Right renal pelvis (tissue), 4 donors: Measurements from ENCODE around the gene CDS1. TPM values are rescaled to one million over a fixed set of nuclear protein-coding genes. Genes with fewer than 3 reads are reported as not detected.
"Not testable (repeated sequence)": the region's sequence is repeated elsewhere in the genome, so short reads cannot be mapped to it uniquely, and the experiment has no call there.

Experiments used
- DNase-seq, 4 donors: peaks; one replicate each; pipeline ENCODE4 v3.0.0-alpha.2; 2013; ENCODE audit warnings: low read depth in 4 of 4, low spot score in 3 of 4, missing footprints in 1 of 4
- polyA plus RNA-seq, 4 donors: library from polyadenylated mRNA; unstranded; fragments of 120-200 nt; gene quantifications; one replicate each; pipeline ENCODE4 v1.2.1, GENCODE V29; 2013; ENCODE audit not compliant: insufficient read length in 4 of 4

The CDS1 gene
- polyA plus RNA-seq = 10 to 100 TPM; 26.3 to 33.8 (median 30.6) TPM

DNA sequence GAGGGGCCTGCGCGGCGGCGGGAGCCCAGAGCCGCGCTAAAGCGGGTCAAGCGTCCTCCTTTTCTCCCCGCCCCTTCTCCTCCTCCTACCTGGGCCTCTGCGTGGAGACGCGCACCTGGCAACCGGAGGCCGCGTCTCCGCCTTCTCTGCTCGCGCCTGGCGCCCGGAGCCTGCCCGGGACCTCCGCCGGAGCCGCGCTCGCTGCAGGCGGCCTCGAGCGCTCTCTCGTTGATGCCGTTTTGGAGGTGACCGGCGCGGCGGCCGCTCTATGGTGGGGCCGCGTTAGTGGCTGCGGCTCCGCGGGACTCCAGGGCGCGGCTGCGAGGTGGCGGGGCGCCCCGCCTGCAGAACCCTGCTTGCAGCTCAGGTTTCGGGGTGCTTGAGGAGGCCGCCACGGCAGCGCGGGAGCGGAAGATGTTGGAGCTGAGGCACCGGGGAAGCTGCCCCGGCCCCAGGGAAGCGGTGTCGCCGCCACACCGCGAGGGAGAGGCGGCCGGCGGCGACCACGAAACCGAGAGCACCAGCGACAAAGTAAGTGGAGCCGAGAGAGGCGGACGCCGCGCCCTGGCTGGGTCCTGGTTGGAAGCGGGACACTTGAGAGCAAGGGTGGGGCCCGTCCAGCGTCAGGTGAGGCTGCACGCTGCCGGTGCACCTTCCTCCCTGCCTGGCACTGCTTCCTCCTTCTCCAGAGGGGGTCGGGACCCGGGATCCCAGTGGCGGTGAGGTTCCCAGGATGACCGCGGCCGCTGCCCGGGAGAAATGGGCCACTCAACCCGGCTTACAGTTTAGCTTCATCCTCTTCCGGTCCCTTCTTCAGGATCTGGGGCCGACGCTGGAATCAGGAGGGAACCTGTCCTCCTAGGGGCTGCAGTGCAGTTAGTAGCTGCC is at the start of gene CDS1:
Gene CDS1, plus strand, starts transcription at position 140 of the 888 bp plus-strand sequence. Its CDS starts 275 bp downstream, at position 415.
- peak in 2 of 4 donors; percentile 6 to 50 for DNase-seq

DNA sequence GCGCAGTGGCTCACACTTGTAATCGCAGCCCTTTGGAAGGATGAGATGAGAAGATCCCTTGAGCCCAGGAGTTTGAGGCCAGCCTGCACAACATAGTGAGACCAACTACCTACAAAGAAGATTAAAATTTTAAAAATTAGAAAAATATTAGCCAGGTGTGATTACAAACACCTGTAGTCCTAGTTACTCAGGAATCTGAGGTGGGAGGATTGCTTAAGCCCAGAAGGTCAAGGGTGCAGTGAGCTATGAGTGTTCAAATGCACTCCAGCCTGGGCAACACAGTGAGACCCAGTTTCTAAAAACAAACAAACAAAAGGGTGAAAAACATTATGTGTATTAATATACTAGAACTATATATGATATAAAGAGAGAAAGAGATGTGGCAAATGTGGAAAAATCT is 47.0 kb upstream of the CDS1 start:
- no peak for DNase-seq

DNA sequence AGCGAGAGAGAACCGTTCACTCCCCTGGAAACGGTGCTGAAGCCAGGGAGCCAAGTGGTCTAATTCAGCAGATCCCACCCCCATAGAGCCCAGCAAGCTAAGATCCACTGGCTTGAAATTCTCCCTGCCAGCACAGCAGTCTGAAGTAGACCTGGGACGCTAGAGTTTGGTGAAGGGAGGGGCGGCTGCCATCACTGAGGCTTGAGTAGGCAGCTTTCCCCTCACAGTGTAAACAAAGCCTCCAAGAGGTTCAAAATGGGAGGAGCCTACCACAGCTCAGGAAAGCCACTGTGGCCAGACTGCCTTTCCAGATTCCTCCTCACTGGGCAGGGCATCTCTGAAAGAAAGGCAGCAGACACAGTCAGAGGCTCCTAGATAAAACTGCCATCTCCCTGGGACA is 37.8 kb upstream of the CDS1 start:
- no peak for DNase-seq

- no peak for DNase-seq
Measured at GRCh38 chr4:84547211-84547610, 35.7 kb upstream of the CDS1 start.

DNA sequence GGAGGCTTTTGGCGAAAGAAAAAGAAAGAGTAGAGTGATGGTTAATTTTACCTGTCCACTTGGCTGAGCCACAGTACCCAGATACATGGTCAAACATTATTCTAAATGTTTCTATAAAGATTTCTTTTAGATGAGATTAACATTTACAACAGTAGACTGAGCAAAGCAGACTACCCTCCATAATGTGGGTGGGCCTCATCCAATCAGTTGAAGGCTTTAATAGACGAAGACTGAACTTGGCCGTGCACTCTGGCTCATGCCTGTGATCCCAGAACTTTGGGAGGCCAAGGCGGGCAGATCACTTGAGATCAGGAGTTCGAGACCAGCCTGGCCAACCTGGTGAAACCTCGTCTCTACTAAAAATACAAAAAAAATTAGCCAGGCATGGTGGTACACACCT is 33.7 kb upstream of the CDS1 start:
- not testable (repeated sequence) for DNase-seq

- no peak for DNase-seq
Measured at GRCh38 chr4:84562156-84562555, 20.8 kb upstream of the CDS1 start.

GRCh38 chr4:84563002-84563401 is 19.9 kb upstream of the CDS1 start:
- no peak for DNase-seq

GRCh38 chr4:84565951-84566350 is 17.0 kb upstream of the CDS1 start:
- no peak for DNase-seq

- no peak for DNase-seq
Measured at GRCh38 chr4:84568496-84568895, 14.4 kb upstream of the CDS1 start.

DNA sequence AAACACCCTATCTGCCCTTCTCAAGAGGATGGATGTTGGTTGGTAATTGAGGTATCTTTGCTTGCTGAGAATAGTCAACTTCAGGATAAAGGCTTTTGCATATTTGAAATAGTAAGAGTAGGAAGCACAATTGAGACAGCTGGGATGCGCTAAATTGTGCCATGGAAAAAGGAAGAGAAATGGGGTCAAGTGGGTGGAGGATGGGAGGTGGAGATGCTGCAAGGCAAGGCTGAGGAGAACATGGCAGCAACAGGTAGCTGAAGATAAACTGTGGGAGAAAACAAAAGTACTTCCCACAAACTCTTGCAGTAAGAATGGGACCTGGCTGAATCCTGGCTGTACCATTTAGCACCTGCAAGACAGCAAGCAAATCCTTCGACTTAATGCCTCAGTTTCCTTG is 13.9 kb upstream of the CDS1 start:
- no peak for DNase-seq

- DNase-seq = no peak
Measured at GRCh38 chr4:84573385-84574068, 9.4 kb upstream of the CDS1 start.

DNA sequence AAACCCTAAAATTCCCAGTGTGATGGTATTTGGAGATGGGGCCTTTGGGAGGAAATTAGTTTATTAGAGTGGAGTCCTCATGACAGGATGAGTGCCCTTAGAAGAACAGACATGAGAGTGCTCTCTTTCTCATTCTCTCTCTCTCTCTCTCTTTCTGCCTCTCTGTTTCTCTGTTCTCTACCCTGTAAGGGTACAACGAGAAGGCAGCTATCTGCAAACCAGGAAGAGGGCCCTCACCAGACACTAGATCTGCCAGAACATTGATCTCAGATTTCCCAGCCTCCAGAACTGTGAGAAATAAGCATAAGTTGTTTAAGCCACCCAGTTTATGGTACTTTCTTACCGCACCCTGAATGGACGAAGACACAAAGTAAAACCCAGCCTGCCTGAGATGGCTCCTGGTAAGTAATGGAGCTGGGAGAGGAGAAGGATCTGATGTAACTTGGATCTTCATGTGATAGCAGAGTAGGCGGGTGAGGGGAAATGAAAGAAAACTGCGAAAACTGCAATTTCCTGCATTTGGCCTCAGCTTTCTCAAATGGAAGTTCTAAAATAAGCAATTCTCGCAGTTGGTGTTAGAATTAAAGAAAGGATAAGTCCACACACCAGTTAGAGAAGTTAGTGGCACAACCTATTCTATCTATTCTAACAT is 8.7 kb upstream of the CDS1 start:
- DNase-seq = no peak

GRCh38 chr4:84578540-84579402 is 4.2 kb upstream of the CDS1 start:
- DNase-seq = peak in 1 of 4 donors; percentile 20

DNA sequence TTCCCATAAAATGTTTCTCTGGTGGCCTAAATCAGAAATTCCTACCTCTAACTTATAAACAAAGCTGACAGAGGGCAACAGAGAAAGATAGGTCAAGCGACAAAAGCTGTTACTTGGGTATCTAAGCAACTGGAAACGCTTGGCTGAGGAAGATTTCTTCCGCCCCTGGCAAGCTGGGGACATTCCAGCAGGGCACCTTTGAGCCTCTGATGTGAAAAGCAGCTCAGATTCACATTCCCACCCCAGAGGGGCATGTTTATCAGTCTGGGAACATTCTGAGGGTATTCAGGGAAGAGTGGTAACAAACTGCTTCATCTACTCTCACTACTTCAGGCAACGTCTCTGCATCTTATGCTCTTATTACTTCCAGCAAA is 3.5 kb upstream of the CDS1 start:
- DNase-seq = peak; percentile 35 to 76 (median 68)

- DNase-seq = peak; percentile 81 to 90 (median 85)
Measured at GRCh38 chr4:84582302-84582987, 482 bp upstream of the CDS1 start.

GRCh38 chr4:84583876-84584380 is 1.0 kb downstream of the CDS1 start:
- no peak for DNase-seq

DNA sequence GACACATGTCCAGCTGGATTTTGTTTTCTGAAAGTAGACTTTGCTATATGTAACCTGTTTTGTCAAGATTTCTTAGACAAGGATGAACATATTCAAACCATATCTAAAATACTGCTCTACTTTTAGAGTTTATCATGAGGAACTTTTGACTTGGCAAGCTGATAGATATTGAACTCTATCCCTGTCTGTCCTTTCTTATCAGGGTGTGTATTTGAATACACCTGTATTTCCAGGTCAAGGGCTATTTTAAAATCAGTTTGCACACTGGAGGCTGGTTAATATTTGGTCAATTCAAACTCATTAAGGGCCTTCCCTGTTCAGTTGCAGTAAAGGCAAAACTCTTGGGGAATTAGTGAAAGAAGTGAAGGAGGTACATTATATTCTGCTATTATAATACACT is 2.3 kb downstream of the CDS1 start:
- DNase-seq = no peak

DNA sequence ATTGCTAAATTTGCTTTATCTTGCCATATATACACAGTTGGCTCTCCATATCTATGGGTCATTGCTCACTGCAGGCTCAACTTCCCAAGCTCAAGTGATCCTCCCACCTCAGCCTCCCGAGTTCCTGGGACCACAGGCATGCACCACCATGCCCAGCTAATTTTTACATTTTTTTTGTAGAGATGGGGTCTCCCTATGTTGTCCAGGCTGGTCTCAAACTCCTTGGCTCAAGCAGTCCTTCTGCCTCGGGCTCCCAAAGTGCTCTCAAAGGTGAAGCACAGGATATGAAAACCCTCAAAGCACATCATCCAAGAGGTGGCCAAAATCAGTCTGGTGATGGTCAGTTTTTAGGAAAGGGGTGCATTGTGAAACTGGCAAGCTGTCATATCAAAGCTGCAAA is 11.8 kb downstream of the CDS1 start:
- no peak for DNase-seq

DNA sequence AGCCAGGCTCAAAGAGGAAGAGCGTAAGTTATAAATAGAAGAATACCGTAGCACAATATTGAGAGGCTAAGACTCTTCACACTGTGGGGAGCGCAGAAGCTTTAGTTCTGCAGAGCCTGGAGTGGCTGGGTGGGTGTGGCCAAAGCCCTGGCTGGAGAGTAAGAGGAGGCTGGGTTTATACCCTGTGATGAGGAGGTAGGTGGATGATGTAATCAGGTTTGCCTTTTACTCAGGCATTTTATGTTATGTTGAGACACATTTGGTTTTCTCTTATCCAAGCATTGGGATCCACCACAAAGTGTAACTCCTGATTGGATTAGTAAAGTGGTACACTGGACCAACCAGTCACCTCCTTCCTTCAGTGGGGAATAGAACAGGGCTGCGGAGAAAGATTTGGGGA is 13.9 kb downstream of the CDS1 start:
- no peak for DNase-seq

- no peak for DNase-seq
Measured at GRCh38 chr4:84597450-84597849, 14.5 kb downstream of the CDS1 start.
